Inflammatory macrophage treated with lipopolysaccharide for 1 hour (primary cell): ENCODE results near the gene GNB1L.

Experiments
- DNase-seq, 2 donors: peaks; one replicate each; pipeline ENCODE4 v3.0.0-alpha.2; 2020 to 2022

The GNB1L gene

DNA sequence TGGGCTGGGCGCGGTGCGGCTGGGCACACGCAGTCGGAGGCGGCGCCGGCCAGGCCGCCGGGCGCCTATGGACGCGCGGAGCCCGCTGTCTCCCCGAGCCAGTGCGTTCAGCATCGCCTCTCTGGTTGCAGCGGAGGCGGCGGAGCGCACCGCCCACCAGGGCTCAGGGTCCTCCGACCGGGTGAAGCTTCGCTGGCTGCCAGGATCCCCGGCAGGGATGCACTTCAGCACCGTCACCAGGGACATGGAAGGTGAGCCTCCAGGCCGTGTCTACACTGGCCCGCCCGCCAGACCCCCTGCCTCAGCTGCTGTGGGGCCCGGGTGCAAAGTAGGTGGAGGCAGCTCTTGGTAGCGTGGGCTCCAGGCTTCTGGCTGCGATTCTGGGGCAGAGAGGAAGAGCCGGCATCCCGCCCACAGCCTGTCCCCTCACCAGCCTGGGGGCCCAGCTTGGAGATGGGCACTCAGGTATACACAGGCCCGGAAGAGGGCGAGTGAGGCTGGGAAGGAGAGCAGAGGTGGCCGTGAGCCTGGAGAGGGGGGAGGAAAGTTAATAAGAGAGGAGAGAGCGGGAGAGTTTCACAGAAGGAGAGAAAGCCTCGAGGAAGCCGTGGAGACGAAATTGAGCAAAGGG lies 95.1 kb downstream of the GNB1L start:
- no peak for DNase-seq

GRCh38 chr22:19758896-19759426 lies 95.7 kb downstream of the GNB1L start:
- DNase-seq, result no peak

GRCh38 chr22:19757985-19758895 lies 96.4 kb downstream of the GNB1L start:
- DNase-seq, result no peak

DNA sequence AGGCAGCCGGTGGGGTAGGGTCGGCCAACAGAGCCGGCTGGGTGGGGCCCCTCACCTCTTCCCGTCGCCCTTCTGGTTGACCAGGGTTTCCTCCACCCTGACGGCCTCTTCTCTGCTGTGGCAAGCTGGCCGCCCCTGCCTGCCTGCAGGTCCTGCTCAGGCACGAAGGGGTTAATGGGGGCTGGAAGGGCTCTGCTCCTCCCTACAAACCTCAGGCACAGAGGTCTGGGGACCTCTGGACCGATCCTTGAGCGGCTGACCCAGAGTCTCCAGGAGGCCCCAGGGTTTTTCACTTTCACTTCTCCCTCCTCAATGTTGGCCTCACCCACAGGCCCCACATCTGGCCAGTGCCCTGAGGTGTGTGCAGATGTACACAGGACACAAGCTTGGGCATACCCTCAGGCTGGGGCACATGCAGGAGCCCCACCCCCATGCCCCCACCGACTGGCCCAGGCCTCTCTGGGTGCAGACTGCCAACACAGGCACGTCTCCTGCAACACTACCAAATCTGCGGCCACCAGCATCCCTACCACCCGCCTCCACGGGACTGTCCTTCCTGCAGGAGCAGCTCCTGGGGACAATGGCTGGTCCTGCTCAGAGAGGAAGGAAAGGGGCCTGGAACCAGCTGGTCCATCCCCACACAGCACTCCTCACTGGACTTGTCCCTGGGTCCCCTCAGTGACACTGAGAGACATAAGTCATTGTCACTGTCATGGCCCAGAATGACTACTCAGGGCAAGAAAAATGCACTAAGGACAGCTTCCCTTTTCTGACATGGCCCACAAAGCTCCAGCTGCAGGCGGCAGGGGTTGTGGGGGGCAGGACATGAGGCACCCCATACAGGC lies 97.3 kb downstream of the GNB1L start:
- DNase-seq, result no peak

DNA sequence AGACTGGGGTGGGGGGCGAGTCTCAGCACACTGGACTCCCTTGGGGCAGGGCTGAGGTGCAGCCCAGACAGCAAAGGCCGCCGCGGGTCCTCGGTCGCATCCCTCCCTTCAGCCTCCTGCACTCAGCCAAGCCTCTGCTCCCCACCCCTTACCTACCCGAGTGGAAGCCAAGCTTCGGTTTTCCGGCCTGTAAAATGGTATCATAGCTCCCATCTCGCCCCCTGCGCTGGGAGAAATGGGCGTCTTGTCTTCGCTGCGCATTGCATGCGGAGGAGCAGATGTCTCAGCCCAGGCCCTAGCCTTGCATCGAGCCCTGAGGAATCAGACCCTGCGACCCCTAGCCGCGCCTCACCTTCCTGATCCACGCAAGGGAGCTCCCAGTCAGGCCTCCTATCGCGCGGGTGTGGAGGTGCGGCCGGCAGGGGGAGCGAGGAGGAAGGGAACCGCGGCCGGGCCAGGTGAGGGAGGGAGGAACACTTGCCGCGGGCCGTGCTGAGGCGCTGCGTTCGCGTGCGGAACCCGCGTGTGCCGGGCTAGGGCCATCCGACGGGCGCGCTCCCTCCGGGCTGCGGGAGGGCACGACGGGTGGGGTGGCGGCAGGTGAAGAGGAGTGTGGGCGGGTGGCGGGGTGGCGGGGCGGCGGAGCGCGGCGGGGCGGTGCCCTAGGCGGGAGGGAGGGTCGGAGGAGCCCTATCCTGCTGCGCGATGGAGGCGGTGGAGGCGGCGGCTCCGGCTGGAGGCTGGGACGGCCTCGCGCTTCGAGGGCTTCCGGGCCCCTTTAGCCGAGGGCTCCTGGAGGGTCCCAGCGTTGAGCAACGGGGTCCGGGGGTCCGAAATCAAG lies 98.2 kb downstream of the GNB1L start:
- DNase-seq, result no peak

- DNase-seq, result no peak
Observed at GRCh38 chr22:19755722-19756287, 98.9 kb downstream of the GNB1L start.

- no peak for DNase-seq
Observed at GRCh38 chr22:19755145-19755710, 99.4 kb downstream of the GNB1L start.

DNA sequence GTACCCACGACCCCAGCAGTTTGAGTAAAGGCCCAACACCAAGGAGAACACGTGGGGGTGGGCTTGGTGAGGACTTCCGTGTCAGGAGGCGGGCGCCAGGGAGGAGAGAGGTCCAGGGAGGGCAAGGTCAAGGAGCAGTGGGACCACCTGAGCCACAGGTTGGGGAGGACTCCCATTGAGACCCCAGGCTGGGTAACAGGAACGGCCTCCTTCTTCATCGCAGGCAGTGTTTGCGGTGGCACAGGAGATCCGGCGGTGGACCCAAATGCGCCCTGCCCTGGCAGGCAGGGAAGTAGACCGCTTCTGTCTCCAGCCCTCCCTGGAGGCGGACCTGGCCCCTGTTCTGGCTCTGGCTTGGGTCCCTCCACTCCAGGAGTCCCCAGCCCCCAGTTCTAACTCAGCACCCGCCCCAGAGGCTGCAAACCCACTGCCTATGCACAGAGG lies 100.0 kb downstream of the GNB1L start:
- DNase-seq, result no peak

DNA sequence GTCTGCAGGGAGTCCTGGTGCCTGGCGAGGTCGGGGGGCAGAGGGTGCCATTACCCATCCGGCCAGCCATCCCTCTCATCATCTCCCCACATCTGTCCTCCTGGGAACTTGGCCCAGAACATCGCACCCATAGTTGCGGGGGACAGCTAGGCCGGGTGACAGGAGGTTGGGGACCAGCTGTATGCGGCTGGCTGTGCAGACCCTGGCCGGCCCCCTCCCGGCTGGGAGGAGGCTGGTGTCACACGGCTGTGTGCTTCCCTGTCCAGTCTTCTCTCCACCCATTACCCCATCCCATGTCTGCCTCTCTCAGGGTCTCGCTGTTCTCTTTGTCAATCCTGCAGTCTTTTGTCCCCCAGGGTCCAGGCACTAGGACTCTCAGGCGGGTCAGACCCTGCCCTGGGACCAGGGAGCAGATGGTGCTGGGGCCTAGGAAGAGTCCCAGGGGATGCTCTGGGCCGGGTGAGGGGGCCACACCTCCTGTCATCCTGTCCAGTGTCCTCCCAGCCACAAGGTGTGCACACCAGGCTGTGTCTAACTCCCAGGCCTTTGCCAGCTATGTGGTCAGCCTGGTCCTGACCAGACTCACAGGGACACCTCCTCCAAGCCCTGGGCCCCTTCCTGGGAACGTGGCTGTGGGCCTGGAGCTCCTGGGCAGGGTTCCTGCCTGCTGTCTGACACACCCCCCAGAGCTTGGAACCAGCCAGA lies 100.5 kb downstream of the GNB1L start:
- no peak for DNase-seq

GRCh38 chr22:19753090-19753842 lies 101.4 kb downstream of the GNB1L start:
- DNase-seq, result no peak

GRCh38 chr22:19751497-19752245 lies 103.0 kb downstream of the GNB1L start:
- no peak for DNase-seq

GRCh38 chr22:19750507-19751490 lies 103.9 kb downstream of the GNB1L start:
- no peak for DNase-seq

- DNase-seq, result no peak
Observed at GRCh38 chr22:19749876-19750275, 104.8 kb downstream of the GNB1L start.

- DNase-seq, result no peak
Observed at GRCh38 chr22:19748991-19749664, 105.5 kb downstream of the GNB1L start.

DNA sequence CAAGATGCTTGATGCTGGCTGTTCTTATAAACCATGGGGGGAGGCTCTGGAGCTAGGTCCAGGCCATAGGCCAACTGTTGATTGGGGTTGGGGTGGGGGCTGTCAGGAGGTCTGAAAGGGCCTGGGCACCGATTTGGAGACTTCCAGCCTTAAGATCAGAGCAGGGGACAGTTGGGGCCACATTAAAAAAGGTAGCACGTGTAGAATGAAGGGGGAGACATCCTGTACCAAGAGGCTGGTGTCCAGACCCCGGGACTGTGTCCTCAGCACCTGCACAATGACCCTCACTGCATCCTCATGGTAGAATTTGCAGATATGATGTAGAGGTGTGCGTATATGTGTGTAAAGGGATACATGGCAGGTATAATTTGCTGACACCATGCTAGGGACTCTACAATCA lies 106.5 kb downstream of the GNB1L start:
- DNase-seq, result no peak

DNA sequence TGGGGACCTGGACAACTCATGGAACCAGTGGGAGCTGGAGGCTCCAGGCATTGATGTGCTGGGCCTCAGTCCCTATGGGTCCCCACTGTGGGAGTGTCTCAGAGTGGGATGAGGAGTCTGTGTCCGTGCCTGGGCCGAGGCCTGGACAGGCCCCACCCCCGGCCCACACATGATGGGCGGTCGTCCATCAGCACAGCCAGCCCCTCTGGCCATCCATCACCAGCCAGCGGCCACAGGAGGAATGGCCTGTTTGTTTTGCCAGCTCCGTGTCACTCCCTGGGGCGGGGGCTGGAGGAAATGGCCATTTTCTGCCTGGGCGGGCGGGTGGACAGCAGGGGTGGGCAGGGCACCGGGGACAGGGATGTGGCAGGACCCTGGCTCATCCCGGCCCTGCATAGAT lies 107.1 kb downstream of the GNB1L start:
- DNase-seq, result no peak

DNA sequence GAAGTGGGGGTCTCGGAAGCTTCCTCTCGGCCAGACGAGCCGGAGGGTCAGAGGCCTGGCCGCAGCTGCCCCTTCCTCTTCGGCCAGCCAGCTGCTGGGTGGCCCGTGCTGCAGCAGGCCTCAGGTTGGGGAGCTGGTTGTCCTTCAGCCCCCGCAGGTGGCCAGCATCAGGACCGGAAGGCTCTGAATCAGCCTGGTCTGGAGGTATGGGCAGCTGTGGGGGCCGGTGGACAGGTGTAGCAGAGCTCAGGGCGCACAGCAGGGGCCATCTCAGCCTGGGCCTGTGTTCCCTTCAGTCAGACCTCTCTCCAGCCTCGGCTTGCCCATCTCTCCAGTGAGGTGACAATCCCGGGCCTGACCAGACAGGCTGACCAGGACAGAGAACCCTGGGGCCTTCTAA lies 107.9 kb downstream of the GNB1L start:
- no peak for DNase-seq
